Esophagus squamous epithelium (tissue), 5 donors: ENCODE results near the gene RCAN2. TPM values are rescaled to one million over a fixed set of nuclear protein-coding genes. Genes with fewer than 3 reads are reported as not detected.

Source experiments
- DNase-seq: peaks from one replicate; lab custom pipeline; 2025; lab: John Stamatoyannopoulos, UW
- H3K27ac ChIP-seq, 4 donors: fragments of 200-600 bp; sonication (generic); one replicate each; pipeline ENCODE4 v1.5.1; 2016 to 2019; ENCODE audit warnings: mild to moderate bottlenecking in 1 of 4
- H3K27me3 ChIP-seq, 4 donors: fragments of 200-600 bp; sonication (generic); 1 replicate in 3 of 4; 2 replicates in 1 of 4; pipeline versions ENCODE4 v1.5.1 to v1.6.0; 2017 to 2021; ENCODE audit warnings: antibody characterized with exemption in 1 of 4
- H3K36me3 ChIP-seq, 3 donors: fragments of 200-600 bp; sonication (generic); one replicate each; pipeline ENCODE4 v1.5.1; 2016 to 2019
- H3K4me1 ChIP-seq, 3 donors: fragments of 200-600 bp; sonication (generic); one replicate each; pipeline ENCODE4 v1.5.1; 2017 to 2019
- H3K4me3 ChIP-seq, 4 donors: fragments of 200-600 bp; sonication (generic); 1 replicate in 3 of 4; 2 replicates in 1 of 4; pipeline ENCODE4 v1.5.1; 2016 to 2019; ENCODE audit warnings: mild to moderate bottlenecking in 2 of 4, moderate library complexity in 1 of 4
- H3K9me3 ChIP-seq, 3 donors: fragments of 200-600 bp; sonication (generic); one replicate each; pipeline ENCODE4 v1.5.1; 2016 to 2019
- POLR2A ChIP-seq, 4 donors: fragments of 450-650 bp; IDR thresholded peaks; one replicate each; pipeline ENCODE4 v1.6.1; 2017; ENCODE audit warnings: antibody characterized with exemption in 4 of 4, mild to moderate bottlenecking in 4 of 4, moderate library complexity in 3 of 4
- WGBS, 2 donors: methylation state at CpG; one replicate each; pipeline ENCODE4 v1.1.5; 2018; 5-methylcytosine and 5-hydroxymethylcytosine counted together
- intact Hi-C: fragments of 100-400 bp; cut with DNase I; formaldehyde crosslinking; loops from one replicate; pipeline ENCODE4 v1.15.0; 2022
- total RNA-seq, 4 donors: library from RNA; depleted of rRNA; stranded (reverse); fragments of >200 nt; gene quantifications; one replicate each; pipeline ENCODE4 v1.1.0, GENCODE V29; 2016
- TF ChIP-seq, protein P1 (sequence below), 6 experiments: fragments of 450-650 bp in 4 of 6; fragments of 200-600 bp in 2 of 6; sonication (generic) in 2 of 6; IDR thresholded peaks; one replicate each; pipeline ENCODE4 v1.5.1; 2016 to 2019; ENCODE audit warnings: antibody characterized with exemption in 6 of 6, mild to moderate bottlenecking in 4 of 6, moderate library complexity in 4 of 6
- donor health status: DM: yes; HTN: yes; CAD: no.

RCAN2 gene
- total RNA-seq, 4 donors from 2014 or later: 1.4 to 12.4 (median 4.0) TPM

DNA sequence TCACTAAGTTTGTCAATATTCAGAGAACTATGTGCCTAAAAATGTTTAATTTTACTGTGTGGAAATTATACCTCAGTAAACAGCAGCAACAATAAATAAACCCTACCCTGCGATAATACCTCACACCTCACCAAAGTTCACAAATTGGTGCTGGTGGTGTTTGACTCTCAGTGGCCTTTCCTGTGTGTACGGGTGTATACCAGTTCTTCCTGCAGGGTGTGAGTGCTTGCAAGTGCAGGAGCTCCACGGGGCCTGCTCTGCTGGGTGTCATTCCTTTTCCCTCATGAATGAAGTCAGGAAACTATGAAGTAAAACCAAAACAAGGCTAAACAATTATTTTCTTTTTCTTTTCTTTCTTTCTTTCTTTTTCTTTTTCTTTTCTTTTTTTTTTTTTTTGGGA lies 316.3 kb downstream of the RCAN2 start:
- no peak overlapping the region for H3K27ac ChIP-seq
- WGBS, 2 donors: 73 to 79% methylated on average over 3 of the region's 3 CpGs
- no peaks in the 10 kb centered on the region for H3K36me3 ChIP-seq
- no peak overlapping the region for H3K4me3 ChIP-seq
- H3K4me1 ChIP-seq: peaks cover 2 to 24% (median 6%) of the 10 kb centered on the region in 3 donors
- peaks cover 0 to 28% (median 0%) of the 10 kb centered on the region in 4 donors for H3K27me3 ChIP-seq
- no peaks in the 10 kb centered on the region for H3K9me3 ChIP-seq
- no peak for TF ChIP-seq POLR2A (IDR thresholded peaks at IDR 0.05)
- TF ChIP-seq, protein P1, sequence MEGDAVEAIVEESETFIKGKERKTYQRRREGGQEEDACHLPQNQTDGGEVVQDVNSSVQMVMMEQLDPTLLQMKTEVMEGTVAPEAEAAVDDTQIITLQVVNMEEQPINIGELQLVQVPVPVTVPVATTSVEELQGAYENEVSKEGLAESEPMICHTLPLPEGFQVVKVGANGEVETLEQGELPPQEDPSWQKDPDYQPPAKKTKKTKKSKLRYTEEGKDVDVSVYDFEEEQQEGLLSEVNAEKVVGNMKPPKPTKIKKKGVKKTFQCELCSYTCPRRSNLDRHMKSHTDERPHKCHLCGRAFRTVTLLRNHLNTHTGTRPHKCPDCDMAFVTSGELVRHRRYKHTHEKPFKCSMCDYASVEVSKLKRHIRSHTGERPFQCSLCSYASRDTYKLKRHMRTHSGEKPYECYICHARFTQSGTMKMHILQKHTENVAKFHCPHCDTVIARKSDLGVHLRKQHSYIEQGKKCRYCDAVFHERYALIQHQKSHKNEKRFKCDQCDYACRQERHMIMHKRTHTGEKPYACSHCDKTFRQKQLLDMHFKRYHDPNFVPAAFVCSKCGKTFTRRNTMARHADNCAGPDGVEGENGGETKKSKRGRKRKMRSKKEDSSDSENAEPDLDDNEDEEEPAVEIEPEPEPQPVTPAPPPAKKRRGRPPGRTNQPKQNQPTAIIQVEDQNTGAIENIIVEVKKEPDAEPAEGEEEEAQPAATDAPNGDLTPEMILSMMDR (IDR thresholded peaks at IDR 0.05): no peak
- intact Hi-C loops: no loop called here
- no peak for DNase-seq

DNA sequence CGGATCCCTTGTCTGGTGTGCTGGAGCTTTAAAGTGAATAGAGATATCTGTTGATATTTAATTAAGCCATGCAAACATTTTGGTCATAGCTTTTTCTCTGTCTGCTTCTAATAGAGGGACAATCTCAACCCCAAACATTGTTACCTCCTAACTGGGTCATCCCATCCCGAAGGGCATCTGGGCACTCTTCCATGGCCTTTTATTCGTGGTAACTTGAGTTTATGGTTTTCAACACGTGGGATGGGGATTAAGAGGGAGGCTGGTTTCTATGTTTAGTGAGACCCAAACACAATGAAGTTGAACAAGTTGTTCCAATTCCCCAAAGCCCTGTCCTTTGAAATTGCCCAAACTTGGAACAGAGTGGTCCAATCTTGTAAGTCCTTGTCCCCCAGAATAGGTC lies 319.1 kb downstream of the RCAN2 start:
- TF ChIP-seq, protein P1 (IDR thresholded peaks at IDR 0.05): no peak
- no peak for TF ChIP-seq POLR2A (IDR thresholded peaks at IDR 0.05)
- H3K4me1 ChIP-seq: peaks cover 2 to 24% (median 6%) of the 10 kb centered on the region in 3 donors
- no peak for DNase-seq
- H3K9me3 ChIP-seq: no peaks in the 10 kb centered on the region
- WGBS, 2 donors: 44 to 51% methylated on average over 4 of the region's 4 CpGs
- no peak overlapping the region for H3K4me3 ChIP-seq
- intact Hi-C loops: no loop called here
- H3K27me3 ChIP-seq: peaks cover 0 to 21% (median 0%) of the 10 kb centered on the region in 4 donors
- H3K27ac ChIP-seq: no peak overlapping the region
- no peaks in the 10 kb centered on the region for H3K36me3 ChIP-seq

Other genes starting within 250 kb of the RCAN2 start
- gene CYP39A1, start 161.4 kb upstream of the RCAN2 start, total RNA-seq: 1 to 10 TPM; 2.8 to 9.2 (median 5.1) TPM
- 10 to 100 TPM in 1 of 4 donors, 1 to 10 TPM in 3; 6.5 to 29.8 (median 8.1) TPM for gene SLC25A27, start 161.5 kb upstream of the RCAN2 start, total RNA-seq
- gene TDRD6, start 196.4 kb upstream of the RCAN2 start, total RNA-seq: 1 to 10 TPM in 1 of 4 donors, under 1 TPM in 2, not detected in 1; 0.04 to 1.1 (median 0.22) TPM
- under 1 TPM in 2 of 4 donors, not detected in 2; 0.19 to 0.44 TPM for gene PLA2G7, start 243.9 kb upstream of the RCAN2 start, total RNA-seq